Activated CD8-positive, alpha-beta memory T cell treated with anti-CD3 and anti-CD28 coated beads for 1 hour (primary cell): ENCODE data around the gene PPP1R12C.

Experiments
- DNase-seq, 2 donors: peaks; one replicate each; pipeline ENCODE4 v3.0.0-alpha.2; 2020; ENCODE audit warnings: low read depth in 1 of 2; ENCODE audit errors: extremely low read depth in 1 of 2

PPP1R12C gene

GRCh38 chr19:55047951-55048350 lies 69.5 kb downstream of the PPP1R12C start:
- DNase-seq: no peak

GRCh38 chr19:55046975-55047622 lies 70.3 kb downstream of the PPP1R12C start:
- no peak for DNase-seq

GRCh38 chr19:55044771-55045716 lies 72.4 kb downstream of the PPP1R12C start:
- DNase-seq: no peak

- DNase-seq: no peak
These were observed 73.2 kb downstream of the PPP1R12C start for GRCh38 chr19:55044286-55044685.

- no peak for DNase-seq
These were observed 74.7 kb downstream of the PPP1R12C start for GRCh38 chr19:55042688-55043087.

GRCh38 chr19:55042344-55042678 lies 75.1 kb downstream of the PPP1R12C start:
- DNase-seq: no peak

GRCh38 chr19:55041627-55042343 lies 75.7 kb downstream of the PPP1R12C start:
- DNase-seq: no peak

GRCh38 chr19:55041244-55041626 lies 76.2 kb downstream of the PPP1R12C start:
- DNase-seq: no peak
